ENCODE measurements around the gene HSD11B2.

HSD11B2 gene

DNA sequence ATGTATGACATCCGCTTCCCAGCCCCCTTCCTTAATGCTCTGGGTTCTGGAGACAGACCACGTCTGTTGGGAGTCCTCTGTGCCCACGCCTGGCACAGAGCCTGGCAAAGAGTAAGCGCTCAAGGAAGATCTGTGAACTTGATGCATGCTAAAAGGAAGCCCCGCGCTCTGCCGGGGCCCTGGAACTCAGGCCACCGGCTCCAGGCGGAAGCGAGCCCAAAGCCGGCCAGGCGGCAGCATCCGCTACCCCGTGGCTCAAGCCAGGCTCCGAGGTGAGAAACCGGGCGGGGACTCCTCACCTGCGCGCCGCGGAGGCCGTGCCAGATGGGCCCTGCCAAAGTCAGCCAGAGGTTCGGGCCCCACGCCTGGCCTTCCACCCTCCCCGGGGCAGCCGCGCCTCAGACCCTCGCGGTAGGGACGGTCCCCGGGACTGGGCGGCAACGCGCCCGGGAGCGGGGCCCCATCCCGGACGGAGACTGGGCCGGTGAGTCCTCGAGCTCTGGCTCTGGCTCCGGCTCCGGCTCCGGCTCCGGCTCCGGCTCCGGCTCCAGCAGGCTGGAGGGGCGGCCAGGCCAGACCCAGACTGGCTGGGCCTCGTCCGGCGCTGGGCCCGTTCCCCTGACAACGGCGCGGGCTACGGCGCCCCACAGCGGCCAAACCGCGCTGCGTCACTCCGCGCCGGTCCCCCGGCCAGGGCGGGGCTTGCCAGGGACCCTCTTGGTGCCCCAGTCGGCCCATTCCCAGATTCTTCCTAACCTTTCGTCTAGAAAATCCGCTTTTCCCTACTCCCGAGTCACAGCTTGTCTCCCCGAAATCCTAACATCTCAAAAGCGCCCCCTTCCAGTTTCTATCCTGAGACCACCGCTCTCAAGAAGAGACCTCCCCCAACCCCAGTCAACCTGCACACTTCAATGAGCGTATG, 14.8 kb upstream of the HSD11B2 start, which contains the start of gene ZDHHC1:
TSS of gene ZDHHC1 (minus strand) at position 606 of the 922 bp plus-strand sequence. CDS start 8,702 bp downstream, outside the sequence.
- DNase-seq = no peak

DNA sequence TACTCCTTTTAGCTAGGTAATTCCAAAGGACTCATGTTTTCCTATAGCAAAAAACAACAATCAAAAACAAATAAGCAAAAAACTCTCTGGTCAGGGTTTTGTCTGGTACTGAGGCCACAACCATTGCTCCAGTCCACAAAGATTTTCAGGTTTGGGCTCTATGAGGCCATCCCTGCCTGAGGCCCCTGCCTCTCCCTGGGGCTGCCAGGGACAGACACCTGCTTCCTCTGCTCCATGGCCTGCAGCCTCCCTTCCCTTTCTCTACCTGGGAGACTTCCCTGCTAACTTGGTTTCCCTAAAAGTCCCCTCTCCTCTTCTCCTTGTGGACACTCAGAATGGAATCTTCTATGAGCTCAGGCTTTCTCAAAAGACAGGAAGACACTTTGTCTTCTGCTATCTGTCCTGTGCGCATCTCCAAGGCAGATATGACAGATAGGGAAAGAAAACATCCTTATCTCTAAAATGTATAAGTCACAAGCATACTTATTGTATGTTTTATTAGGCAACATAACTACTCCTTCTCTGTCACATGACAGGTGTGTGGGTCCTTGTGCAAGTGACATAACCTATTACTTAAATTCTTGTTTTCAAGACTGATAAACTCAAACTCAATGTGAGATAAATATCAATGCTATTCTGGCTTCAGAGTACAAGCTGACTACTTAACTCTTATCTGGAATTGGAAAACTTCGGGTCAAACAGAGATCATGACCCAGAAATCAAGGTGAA, 13.4 kb upstream of the HSD11B2 start:
- no peak for DNase-seq

DNA sequence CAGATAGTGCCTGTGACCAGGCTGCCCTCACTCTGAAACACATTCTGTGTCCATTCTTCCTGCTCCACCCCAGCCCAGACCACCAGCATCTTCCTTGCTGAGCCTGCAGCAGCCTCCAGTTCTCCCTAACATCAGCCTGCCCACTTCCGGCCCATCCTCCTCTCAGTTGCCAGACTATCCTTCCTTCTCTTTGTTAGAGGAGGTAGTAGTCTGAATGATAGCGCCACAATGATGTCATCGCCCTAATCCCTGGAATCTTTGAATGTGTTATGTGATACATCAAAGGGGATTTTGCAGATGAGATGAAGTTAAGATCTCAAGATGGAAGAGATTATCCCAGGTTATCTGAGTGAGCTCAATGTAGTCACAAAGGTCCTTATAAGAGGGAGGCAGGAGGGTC, 11.4 kb upstream of the HSD11B2 start:
- no peak for DNase-seq

DNA sequence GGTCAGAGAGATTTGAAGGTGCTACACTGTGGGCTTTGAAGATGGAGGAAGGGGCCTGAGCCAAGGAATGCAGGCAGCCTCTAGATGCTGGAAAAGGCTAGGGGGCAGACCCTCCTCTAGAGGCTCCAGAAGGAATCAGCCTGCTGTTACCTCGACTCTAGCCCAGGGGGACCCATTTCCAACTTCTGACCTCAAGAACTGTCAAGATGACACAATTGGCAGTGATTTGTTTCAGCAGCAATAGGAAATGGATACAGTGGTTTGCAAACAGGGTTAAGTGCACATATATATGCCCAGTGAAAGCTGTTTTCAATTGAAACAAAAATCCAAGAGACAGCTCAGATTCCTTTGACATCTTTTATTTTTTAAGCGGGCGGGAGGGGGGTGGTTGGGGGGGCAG, 11.0 kb upstream of the HSD11B2 start:
- DNase-seq = no peak

DNA sequence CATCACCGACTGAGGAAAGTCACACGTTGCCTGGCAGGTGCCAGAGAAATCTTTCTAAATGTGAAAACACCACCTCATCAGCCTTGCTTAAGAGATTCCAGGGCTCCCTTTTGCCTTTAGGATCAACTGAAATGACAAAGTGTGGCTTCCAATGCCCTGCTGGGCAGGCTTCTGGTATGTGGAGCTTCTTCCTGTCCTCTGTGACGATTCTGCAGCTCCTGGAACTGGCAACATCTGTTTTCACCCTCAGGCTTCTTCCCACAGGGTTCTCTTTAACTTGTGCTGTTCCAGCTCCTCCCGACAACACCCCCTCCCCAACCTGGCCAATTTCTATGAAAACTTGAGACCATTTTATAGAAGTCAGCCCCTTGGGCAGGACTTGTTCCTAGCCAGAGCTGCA, 9.9 kb upstream of the HSD11B2 start:
- no peak for DNase-seq

DNA sequence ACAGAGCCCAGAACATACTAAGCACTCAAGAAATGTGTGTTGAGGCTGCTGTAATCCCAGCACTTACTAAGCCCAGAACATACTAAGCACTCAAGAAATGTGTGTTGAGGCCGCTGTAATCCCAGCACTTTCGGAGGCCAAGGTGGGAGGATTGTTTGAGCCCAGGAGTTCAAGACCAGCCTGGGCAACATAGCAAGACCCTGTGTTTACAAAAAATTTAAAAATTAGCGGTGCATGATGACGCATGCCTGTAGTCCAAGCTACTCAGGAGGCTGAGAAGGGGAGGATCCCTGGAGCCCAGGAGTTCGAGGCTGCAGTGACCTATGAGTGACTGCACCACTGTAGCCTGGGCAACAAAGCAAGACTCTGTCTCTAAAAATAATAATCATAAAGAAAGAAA, 7.9 kb upstream of the HSD11B2 start:
- DNase-seq = no peak

DNA sequence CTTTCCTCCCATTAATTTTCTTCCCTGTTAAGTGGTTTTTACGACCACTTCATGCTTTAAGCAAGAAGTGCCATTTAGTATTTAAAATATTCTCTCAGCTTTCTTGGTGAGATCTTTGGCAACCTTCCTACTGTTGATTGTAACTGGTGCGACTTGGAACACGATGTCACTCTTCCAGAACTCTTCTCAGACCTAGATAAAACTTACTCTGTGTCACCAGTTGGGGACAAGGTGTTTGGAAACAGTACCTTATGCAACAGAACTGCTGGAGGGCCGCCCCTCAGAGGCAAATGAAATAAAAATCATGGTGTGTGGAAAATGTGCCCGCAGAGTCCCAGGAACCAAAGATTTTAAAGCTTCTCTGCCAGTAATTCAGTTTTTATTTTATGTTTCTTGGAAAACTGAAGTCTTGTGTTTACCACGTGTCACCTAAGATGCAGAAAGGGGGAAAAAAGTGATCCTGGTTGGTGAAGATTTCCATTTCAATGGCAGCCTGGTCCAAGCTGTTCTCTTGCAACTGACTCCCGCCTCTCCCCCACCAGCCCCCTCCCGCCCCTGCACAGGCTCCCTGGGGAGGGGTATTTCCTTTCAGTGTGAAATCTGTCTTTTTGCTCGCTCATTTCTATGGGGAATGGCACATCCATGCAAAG, 7.2 kb upstream of the HSD11B2 start:
- DNase-seq = no peak

DNA sequence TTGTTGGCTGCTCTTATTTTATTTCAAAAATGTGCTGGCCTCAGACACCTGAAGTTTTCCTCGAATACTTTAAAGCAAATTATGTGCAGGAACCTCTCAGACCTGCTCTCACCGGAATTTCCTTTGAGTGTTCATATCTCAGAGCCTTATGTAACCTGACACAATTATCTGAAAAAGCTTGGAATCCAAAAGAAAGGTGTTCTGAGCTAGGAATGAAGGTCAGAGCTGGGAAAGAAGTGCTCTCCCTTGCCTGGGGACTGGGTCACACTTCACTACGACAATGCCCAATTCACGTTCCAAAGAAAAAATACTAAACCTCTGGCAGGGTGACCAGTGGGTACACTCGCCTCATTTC, 6.7 kb upstream of the HSD11B2 start:
- no peak for DNase-seq

DNA sequence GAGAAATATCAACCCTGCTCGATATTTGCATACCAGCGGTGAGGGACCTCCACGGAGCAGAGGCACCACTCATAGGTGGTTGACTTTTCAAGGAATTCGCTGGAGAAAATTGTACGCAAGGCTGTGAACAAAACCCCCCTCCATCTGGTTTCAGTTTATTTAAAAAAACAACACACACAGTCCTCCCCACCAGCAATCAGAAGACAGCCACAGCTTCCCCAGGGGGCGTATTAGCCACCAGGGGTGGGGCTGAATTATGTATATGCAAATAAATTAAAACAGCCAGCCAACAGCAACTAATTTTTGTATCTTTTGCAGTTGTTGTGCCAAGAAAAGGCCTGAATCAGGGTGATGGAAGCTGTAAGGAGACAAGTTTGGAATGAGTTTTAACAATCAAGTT, 5.9 kb upstream of the HSD11B2 start:
- DNase-seq = no peak

DNA sequence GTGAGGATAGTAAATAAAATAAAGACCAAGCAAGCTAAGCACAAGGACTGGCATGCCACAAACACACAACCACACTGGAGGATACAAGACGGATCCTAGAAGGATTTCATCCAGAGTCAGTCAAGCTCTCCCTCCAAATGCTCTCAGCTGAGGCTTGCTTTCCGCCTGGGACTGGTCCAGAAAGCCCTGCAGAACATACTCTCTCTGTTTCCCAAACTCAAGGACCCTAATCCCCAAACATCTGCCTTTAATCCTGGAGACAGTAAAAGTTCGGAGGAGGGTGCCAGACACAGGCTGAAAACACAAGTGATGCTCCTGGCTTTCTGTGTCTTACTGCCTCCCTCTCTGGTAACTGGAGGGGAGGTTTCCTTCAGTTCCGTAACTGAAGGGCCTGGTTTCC, 5.3 kb upstream of the HSD11B2 start:
- DNase-seq = no peak

DNA sequence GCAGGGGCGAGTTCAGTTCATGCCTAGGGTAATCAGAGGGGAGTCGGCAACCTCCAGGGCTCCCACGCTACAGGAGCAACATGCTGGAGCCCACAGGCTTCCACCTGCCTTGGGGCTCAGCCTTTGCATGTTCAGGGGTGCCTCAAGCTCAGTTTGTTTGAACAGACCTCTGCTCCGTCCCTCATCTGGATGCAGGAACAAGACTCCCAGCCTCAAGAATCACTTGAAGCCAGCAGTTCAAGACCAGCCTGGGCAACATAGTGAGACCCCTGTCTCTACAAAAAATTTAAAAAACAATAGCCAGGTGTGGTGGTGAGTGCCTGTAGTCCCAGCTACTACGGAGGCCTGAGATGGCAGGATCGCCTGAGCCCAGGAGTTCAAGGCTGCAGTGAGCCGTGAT, 4.9 kb upstream of the HSD11B2 start:
- no peak for DNase-seq

DNA sequence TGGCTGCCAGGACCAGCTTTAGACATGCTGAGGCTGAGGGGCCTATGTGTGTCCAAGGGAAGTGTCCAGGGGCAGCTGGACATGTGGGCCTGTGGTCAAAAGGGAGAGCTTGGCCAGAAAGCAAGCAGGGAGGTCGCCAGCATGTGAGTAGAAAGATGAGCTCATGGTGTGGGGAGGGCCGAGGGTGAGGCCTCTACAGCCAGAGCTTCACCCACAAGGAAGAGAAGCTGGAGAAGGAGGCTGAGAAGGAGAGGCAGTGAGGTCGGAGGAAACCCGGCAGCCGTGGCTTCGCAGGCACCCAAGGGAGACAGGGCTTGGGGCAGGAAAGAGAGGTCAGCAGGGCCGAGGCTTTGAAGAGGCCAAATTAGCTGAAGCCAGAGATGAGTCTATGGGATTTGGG, 4.0 kb upstream of the HSD11B2 start:
- DNase-seq = no peak

DNA sequence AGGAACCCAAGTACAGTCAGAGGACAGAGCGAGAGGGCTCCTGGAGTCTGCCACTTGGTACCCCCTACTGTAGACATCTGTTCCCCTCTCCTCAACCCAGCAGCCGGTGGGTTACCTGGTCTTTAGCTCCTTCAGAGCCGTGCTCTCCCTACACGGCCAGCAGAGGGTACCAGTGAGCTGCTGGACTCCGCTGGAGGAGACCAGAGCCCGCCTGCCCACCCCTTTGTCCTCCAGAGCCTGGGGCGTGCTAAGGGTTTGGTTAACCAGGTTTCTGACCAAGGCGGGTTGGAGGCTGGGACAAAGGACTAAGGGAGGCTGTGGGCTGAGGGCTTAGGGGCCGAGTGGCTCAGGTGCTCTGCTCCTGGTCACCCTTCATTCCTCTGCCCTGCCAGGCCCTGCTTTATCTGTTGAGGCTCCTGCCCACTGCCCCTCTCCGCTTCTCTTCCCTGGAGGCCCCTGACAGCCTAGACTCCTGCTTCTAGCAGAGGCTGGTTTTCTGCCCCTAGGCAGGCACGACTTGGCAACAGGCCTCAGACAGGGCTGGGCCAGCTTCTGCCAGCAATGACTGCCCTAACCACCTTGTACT, 2.7 kb upstream of the HSD11B2 start:
- DNase-seq = peak; percentile 32

DNA sequence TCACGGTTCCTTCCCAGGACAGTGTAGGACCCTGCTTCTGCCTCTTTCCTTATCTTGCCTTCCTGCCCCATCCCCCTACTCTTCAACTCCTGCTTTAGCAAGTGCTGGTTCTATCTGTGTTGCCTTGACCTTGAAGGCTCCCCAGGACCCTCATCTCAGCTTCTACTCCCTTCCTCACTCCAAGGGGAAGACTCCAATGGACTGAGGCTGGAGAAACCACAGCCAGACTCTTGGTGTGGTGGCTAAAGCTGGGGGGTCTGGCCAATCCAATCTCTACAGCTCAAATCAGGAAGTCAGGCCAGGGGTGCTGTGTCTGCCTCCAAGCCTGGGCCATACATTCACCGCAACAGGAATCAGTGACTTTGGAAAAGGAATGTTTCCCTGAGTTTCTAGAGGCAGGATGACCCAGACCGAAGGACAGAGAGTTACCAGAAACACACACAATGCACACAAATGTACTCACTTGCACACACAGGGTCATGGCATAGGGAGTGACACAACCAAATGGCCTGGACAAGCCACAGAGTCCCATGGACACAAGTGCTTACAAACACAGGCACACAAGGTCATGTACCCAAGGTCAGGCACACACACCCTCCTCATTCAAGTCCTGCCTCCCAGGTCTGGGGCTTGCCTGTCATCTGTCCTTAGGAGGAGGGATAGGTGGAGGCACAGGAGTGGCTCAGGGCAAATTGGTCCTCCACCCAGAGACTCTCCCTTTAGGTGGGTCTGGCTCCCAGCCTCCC, 1.7 kb upstream of the HSD11B2 start:
- DNase-seq = no peak

DNA sequence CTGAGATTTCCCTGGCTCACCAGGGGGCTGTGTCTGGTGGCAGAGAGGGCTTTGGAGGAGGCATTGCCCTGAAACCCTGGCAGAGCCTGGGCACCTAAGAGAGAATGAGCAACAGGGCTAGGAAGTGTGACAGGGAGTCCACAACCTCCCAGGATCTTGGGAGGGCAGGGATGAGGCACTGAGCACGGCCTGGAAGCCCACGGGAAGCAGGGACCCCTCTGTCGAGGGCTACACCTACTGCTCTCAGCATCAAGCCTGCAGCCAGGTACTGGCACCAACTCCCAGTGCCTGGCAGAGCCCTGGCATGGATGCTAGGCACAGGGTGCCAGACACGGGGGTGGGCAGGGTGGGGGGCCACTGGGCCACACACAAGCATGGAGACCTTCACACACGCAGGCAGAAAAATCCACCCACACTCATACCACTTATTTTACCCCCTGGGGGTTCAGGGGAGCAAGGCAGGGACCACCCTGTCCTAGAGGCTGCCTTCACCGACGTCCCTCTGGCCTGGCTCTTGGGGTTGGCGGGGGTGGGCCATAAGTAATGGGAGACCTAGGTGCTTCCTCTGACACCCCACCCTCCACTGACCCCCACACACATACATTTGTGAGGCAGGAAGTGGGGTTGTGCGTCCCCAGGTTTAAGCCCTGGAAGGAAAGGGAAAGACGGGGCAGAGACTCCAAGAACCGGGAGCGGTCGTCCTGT, 970 bp upstream of the HSD11B2 start:
- no peak for DNase-seq

DNA sequence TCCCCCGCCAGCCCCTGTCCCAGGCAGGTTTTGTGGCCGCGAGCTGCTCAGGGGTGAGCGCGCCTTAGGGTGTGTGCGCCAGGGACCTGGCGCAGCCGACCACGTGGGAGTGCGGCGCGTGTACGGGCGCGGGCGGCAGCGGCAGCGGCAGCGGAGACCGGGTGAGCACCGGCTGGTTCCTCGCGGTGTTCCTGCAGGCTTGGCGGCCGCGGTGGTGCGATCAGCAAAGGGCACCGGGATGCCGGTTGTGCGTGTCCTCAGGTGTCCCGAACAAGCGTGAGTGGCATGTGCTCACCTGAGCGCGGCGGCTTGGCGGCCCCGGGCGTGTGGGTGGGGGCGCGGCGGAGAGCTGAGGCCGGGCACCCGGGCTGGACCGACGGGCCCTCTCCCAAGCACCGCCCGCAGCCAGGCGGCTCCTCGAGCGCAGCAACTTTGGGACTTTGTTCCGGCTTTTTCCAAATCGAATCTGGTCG, 381 bp upstream of the HSD11B2 start:
- DNase-seq = peak; percentile 12

DNA sequence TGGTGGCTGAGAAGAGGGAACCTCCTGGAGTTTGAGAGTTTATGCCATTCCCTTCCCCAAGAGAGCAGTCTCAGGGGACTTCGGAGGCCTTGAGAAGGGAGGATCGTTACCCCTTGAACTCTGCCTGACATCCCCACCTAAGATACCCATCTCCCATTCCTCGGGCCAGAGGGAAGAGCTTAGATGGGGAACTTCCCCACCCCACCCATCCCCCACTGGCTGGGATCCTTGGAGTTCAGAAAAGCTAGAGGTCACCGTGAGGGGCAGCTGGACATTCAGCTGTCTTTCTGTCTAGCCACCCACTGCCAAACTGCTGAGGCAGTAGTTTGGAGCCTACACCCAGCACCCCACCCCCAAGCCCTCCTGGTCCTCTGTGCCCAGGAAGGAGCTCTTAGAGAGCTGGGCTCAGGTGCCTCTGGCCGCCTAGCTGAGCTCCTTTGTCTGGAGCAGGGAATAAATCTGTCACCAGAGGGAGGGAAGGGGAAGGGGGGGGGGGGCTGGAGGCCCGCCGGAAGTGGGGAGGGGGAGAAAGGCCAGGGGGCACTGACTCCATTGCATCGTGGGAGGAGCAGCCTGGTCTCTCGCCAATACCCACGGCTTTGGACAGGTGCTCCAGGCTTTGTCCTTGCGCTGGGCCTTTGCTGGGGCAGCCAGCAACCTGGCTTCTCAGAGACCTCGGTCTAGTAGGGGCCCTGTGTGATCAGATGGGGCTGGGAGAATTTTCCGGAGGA, 1.0 kb downstream of the HSD11B2 start:
- DNase-seq = no peak

DNA sequence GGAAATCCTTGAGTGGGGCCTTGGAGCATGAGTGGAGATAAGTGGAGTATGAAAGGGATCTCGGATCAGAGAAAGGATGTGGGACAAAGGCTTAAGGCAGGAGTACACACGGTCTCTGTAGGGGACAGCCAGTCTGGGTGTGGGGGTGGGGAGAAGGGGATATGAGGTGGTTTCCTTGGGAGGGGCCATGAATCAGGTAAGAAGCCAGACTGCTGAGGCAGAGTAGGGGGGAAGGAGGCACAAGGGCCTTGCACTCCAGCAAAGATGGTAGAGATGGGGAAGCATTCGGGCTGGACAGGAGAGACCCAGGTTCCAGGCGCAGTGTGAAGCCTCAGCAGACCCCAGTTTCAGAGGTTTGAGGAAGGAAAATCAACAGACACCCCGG, 1.6 kb downstream of the HSD11B2 start:
- no peak for DNase-seq

DNA sequence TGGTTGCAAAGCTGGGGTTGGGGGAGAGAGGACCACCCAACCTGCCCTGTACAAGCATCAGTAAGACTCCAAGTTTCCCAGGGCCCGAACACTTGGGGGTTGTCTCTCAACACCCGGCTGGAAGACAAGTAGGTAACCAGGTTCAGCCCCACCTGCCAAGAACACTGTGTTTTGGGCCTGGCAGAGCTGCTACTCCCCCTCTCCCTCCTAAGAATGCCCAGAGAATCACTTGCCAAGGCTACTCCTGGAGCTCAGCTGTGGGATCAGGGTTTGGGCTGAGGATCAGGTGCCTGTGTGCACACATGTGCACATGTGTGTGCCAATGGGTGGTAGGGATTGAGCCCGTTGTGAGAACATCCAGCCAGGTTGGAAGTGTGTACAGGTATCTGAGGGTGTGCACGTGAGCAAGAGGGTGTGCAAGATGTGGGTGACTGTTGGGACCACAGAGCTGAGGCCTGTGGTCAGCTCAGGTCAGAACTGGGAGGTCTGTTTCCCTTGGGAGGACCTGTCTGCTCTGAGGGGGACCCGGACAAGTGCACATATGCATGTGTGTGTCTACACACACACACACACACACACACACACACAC, 2.3 kb downstream of the HSD11B2 start:
- no peak for DNase-seq

DNA sequence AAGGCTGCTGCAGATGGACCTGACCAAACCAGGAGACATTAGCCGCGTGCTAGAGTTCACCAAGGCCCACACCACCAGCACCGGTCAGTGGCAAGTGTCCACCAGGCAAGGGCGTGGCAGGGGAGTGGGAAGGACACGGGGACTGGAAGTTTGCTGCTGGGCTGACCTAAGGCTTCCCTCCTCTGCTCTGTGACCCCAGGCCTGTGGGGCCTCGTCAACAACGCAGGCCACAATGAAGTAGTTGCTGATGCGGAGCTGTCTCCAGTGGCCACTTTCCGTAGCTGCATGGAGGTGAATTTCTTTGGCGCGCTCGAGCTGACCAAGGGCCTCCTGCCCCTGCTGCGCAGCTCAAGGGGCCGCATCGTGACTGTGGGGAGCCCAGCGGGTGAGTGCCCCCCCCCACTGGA, 4.8 kb downstream of the HSD11B2 start:
- DNase-seq = no peak

Measured in activated T-cell treated with anti-CD3 and anti-CD28 coated beads for 4 hours (primary cell).